DMS 273 (cell line): ENCODE measurements around the gene PPP1R14B.
A peak's percentile ranks its signal among the peaks of the same experiment; 100 is the strongest.

Experiments used
- DNase-seq: peaks from one replicate; lab custom pipeline; 2025; ENCODE audit not compliant: unreplicated experiment; lab: John Stamatoyannopoulos, UW

The PPP1R14B gene

GRCh38 chr11:64281957-64282770 is 35.4 kb upstream of the PPP1R14B start:
- no peak for DNase-seq

DNA sequence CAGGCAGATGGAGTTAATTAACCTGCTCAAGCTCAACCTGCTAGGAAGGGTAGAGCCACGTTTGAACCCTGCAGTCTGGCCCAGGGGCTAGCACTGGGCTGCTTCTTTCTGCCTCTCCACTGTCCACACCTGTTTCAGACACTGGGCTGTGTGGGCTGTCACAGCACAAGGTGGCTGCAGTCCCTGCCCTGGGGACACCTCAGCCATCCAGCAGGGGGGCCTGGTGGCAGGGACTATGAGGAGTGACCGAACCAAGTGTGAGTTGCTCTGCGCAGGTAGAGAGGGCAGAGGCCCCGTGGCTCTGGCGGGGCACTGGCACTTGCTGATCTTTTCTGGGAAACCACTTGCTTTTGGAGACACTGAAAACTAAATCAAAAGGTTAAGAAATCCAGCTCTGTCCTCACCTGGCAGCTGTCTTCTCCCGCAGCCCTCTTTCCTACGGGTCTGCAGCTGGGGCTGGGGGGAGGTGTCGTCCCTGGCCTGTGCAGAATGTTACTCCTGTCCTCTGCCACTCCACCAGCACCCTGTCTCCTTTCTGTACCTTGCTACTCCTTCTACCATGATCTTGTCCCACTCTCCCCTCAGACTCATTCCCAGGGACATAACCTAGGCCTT is 31.9 kb upstream of the PPP1R14B start:
- no peak for DNase-seq

GRCh38 chr11:64276653-64277431 is 30.1 kb upstream of the PPP1R14B start:
- DNase-seq, result no peak

DNA sequence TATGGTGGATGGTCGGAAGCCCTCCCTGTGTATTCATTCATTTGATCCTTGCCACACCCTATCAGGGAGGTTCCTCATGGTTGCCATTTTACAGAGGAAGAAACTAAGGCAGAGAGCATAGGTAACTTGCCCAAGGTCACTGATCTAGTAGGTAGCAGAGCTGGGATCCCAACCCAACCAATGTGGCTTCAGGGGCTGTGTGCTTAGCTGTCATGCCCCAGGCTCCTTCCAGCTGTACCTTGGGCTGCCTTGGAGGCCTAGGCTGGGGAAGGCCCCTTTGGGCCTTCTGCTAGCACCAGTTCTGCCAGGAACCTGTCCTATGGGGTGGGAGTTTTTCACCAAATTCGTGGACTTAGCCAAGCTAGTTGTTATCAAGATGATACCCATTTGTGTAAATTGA is 29.1 kb upstream of the PPP1R14B start:
- no peak for DNase-seq

DNA sequence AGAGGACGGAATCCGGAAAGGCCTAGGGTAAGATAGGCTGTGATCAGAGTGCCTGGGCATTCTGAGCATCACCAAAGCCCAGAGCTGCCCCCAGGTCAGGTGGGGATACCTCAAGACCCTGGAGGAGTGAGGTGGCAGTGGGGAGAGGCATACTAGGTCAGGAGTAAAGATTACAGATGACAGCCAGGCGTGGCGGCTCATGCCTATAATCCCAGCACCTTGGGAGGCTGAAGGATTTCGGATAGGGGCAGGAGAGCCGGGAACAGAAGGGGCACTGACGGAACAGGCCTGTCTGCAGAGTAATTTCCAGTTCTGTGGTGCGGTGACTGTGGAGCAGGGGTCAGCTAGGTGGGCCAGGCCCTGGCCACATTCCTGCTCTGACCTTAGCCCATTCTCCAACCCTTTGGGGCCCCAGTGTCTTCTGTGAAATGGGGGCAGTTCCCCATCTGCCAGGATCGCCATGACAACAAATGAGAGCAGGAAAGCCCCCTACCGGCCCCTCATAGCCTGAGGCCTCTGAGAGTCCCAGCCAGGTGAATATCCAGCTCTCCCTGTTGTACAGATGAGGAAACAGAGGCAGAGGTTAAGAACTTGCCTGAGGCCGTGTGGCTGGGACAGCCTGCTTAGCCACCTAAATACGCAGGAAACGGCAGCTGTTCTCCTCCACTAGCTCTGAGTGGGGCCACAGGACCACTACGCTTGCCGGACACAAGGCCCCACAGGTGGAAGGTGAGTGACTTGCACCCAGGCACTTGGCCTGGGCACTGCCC is 28.5 kb upstream of the PPP1R14B start:
- DNase-seq, result no peak

GRCh38 chr11:64269540-64270220 is 22.9 kb upstream of the PPP1R14B start:
- peak; percentile 99 for DNase-seq

DNA sequence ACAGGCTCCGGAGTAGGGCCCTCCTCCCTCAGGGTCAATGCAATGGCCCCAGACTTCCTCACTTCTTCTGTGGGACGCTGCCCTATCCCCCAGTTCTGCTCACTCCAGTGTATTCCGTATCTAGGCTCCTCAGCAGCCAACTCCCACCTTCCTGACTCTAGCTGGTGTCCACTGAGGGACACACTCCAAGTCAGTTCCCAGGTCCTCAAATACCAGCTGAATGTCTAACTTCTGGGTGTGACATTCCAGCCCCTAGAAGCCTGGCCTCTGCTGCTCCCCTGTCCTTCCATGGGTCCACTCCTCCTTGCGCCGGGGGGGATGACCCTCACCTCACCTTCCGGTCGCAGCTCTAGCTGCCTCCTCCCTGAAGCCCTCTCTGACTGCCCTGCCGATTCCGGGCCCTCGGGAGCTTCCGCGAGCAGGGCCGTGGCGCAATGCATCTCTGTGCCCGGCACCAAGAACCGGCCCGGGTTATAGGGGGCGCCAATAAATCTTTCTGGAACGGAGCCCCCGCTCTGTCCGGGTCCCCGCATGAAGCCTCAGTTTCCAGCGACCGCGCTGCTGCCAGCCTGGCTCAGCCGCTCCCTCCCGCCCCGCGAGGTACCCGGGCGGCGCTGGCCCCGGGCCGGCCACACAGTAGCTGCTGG is 22.3 kb upstream of the PPP1R14B start:
- DNase-seq, result peak; percentile 49

DNA sequence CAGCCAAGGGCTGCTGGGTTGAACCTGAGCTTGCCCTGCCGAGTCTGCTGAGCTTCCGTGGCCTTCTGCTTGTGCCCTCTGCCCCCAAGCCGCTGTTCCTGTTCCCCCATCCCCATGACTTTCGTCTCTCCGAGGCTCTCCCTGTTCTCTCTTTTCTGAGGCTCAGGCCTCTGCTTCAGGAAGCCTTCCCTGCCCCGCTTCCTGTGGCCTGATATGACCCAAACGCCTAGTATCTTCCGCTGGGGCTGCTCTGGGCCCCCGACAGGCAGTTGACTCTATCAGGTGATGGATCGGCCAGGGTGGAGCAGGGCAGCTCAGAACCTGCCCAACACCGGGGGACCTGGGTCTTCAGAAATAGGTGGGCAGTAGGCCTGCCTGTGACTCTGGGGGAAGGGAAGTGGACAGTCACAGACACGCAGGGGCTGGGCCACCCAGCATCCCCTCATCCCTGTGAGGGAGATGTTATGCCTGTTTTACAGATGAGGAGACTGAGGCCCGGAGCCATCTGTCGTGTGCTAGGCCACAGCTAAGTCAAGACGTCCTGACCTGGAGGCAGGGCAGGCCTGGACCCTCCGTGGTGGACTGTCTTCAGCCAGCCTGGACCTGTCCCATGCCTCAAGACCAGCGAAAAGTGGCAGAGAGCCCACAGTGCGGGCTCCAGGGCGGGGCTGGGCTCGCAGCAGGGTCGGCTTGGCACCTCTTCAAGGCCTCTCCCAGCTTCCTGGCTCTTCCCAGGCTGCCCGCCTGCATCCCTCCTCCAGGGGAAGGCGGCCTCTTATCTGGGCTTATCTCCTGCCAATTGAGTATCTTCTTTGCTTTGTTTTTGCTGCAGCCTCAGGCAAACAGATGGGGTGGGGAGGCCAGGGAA is 21.5 kb upstream of the PPP1R14B start:
- DNase-seq, result peak; percentile 87

- peak; percentile 67 for DNase-seq
Measured at GRCh38 chr11:64267207-64267945, 20.6 kb upstream of the PPP1R14B start.

DNA sequence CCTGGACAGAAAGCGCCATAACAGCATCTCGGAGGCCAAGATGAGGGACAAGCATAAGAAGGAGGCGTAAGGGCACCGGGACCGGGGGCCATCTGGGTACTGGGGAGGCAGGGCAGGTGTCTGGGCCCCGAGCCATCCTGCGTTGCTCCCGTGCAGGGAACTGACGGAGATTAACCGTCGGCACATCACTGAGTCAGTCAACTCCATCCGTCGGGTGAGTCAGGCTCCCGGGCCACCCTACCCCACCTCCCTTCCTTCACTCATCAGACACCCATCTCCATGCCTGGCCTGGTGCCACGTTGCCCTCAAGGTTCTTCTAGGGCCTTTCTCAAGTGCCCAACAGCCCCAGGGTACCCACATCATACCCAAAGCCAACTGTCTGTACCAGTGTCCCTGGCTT is 19.6 kb upstream of the PPP1R14B start:
- no peak for DNase-seq

- DNase-seq, result no peak
Measured at GRCh38 chr11:64265176-64266160, 18.7 kb upstream of the PPP1R14B start.

DNA sequence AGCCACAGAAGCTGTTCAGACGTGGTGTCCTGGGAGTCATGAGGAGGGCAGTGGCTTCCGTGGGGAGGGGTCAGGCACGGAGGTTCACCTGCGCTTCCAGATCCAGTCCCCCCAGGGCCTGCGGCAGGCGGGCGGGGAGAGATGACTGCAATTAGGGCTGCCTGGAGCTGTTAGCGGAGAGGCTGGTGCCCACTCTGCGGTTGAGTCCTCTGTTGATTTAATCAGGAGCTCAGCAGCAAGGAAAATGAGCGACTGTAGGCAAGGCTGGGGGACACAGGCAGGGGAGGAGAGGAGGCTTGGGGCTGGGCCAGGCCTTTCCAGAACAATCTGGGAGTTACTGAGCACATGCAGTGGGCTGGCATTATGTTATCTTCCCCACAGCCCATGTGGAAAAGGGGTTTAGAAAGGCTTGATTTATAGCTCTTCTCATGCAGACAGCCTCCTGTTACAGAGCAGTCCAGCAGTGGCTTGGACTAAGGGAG is 17.7 kb upstream of the PPP1R14B start:
- DNase-seq, result no peak

- DNase-seq, result no peak
Measured at GRCh38 chr11:64263947-64264317, 17.2 kb upstream of the PPP1R14B start.

DNA sequence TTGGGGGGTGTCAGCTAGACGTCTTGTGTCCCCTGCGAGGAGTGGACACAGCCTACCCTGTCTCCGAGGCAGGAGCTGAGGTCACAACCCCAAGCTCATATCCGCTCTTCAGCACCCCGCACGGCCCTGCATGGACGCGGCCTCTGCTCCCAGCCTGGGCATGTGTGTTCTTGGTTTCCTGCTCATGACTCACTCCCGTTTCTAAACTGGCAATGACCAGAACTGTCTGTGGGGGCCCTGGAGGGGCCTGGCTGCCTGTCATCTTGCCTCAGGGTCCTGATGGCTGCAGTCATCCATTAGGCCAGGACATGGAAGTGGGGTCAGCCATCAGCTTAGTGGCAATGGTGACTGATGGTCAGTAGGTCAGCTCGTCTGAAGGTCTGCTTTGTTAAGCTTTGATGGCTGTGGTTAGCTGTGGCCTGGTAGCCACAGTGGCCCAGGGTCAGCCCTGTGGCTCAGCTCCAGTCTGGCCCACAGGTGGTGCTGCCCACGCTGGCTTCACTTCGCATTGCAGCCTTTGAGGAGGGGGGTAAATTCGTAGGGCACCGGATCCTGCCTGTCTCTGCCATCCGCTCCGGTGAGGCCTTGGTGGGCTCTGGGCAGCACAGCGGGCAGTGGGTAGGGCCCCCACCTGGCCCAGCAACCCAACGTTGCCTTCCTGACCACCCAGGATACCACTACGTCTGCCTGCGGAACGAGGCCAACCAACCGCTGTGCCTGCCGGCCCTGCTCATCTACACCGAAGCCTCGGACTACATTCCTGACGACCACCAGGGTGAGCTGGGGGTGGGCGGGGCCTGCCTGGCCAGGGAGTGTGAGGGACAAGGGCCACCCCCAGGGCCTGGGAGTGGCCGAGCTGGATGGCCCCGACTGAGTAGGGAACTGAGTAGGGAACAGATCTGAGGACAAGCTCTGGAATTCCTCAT is 16.5 kb upstream of the PPP1R14B start:
- DNase-seq, result no peak

DNA sequence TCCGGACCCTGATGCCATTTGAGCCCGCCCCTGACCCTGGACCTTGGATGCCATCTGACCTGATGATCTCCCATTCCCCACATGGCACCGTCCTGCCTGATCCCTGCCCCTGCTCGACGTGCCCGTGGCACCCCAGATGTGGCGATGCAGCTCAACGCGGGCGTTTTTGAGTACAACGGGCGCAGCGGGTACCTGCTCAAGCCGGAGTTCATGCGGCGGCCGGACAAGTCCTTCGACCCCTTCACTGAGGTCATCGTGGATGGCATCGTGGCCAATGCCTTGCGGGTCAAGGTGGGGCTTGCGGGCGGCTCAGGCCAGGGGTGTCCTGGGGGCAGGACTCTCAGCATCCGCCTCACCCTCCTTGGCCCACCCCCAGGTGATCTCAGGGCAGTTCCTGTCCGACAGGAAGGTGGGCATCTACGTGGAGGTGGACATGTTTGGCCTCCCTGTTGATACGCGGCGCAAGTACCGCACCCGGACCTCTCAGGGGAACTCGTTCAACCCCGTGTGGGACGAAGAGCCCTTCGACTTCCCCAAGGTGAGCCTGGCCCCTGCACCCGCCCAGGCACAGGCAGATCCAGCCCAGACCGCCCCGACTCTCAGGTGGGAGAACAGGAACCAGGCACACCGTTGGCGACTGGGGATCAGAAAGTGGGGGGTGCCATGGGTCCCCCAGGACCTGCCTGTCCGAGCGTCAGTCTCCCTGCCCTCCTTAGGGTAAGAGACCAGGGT is 15.7 kb upstream of the PPP1R14B start:
- DNase-seq, result no peak
